SK-N-SH (cell line): ENCODE results near the gene BMX. TPM values are rescaled to one million over a fixed set of nuclear protein-coding genes. Genes with fewer than 3 reads are reported as not detected.

Experiments used
- CTCF ChIA-PET: fragments of 300-600, 350-600 bp; formaldehyde crosslinking; extraction: SDS; loops from one replicate; lab custom pipeline; 2021; lab: Yijun Ruan, JAX
- POLR2A ChIA-PET: fragments of 350-600 bp; sonication (Branson Sonifier 250); formaldehyde crosslinking; extraction: SDS; loops from one replicate; lab custom pipeline; 2020; ENCODE audit warnings: antibody characterized with exemption, inconsistent platforms; lab: Yijun Ruan, JAX
- DNase-seq: peaks from one replicate; pipeline ENCODE4 v3.0.0; 2012
- H2AFZ ChIP-seq: fragments of 200-600 bp; sonication (generic); 2 replicates; pipeline ENCODE4 v1.8.1; 2016; ENCODE audit warnings: antibody characterized with exemption, mild to moderate bottlenecking, low read depth
- H3F3A ChIP-seq: fragments of 200-600 bp; sonication (generic); replicated peaks from 2 replicates; pipeline ENCODE3; 2016; ENCODE audit warnings: antibody characterized with exemption, mild to moderate bottlenecking; ENCODE audit not compliant: insufficient read depth
- H3K27ac ChIP-seq, 2 experiments: fragments of 200-500 bp in 1 of 2; fragments of 200-600 bp in 1 of 2; sonication (Bioruptor generic) in 1 of 2; sonication (generic), shearing (Covaris generic) in 1 of 2; 2 replicates each; pipeline versions ENCODE4 v1.5.1 to v1.6.1; 2014 to 2016; ENCODE audit warnings: low read depth in 2 of 2, inconsistent platforms in 1 of 2, low read length in 1 of 2, mild to moderate bottlenecking in 1 of 2, mixed read lengths in 1 of 2
- H3K27me3 ChIP-seq: fragments of 200-600 bp; sonication (generic), shearing (Covaris generic); 2 replicates; pipeline ENCODE4 v1.6.1; 2016; ENCODE audit warnings: mixed run types; ENCODE audit not compliant: insufficient read depth
- H3K36me3 ChIP-seq, 2 experiments: fragments of 200-500 bp in 1 of 2; fragments of 200-600 bp in 1 of 2; sonication (Bioruptor generic) in 1 of 2; sonication (generic) in 1 of 2; replicated peaks in 1 of 2; 2 replicates each; pipeline versions ENCODE3 to v1.5.1; 2014 to 2016; ENCODE audit warnings: low read length in 1 of 2, mild to moderate bottlenecking in 1 of 2; ENCODE audit not compliant: insufficient read depth in 2 of 2, control insufficient read depth in 1 of 2
- H3K4me1 ChIP-seq, 2 experiments: fragments of 200-500 bp in 1 of 2; fragments of 200-600 bp in 1 of 2; sonication (Bioruptor generic) in 1 of 2; sonication (generic), shearing (Covaris generic) in 1 of 2; 2 replicates each; pipeline versions ENCODE4 v1.5.1 to v1.6.1; 2014 to 2016; ENCODE audit warnings: low read depth in 1 of 2, low read length in 1 of 2, mixed run types in 1 of 2; ENCODE audit not compliant: insufficient read depth in 2 of 2, control insufficient read depth in 1 of 2
- H3K4me2 ChIP-seq: fragments of 200-600 bp; sonication (generic), shearing (Covaris generic); 2 replicates; pipeline ENCODE4 v1.6.1; 2017; ENCODE audit warnings: mixed run types
- H3K4me3 ChIP-seq, 2 experiments: fragments of 200-500 bp in 1 of 2; fragments of 200-600 bp in 1 of 2; sonication (Bioruptor generic) in 1 of 2; sonication (generic), shearing (Covaris generic) in 1 of 2; 2 replicates each; pipeline versions ENCODE4 v1.5.1 to v1.8.1; 2014 to 2016; ENCODE audit warnings: low read depth in 2 of 2, inconsistent platforms in 1 of 2, low read length in 1 of 2, mild to moderate bottlenecking in 1 of 2, mixed read lengths in 1 of 2, moderate library complexity in 1 of 2
- H3K79me2 ChIP-seq: fragments of 200-600 bp; sonication (generic); 2 replicates; pipeline ENCODE4 v1.8.1; 2017; ENCODE audit warnings: mild to moderate bottlenecking; ENCODE audit not compliant: insufficient read depth
- H3K9ac ChIP-seq: fragments of 200-600 bp; sonication (generic); 2 replicates; pipeline ENCODE4 v1.6.1; 2017; ENCODE audit warnings: mixed run types
- H3K9me2 ChIP-seq: fragments of 200-600 bp; sonication (generic); 2 replicates; pipeline ENCODE4 v1.6.1; 2017; ENCODE audit warnings: mixed run types
- H3K9me3 ChIP-seq: fragments of 200-600 bp; sonication (generic); 2 replicates; pipeline ENCODE4 v1.6.1; 2017; ENCODE audit warnings: mixed run types, mild to moderate bottlenecking, moderate library complexity
- H4K20me1 ChIP-seq: fragments of 200-600 bp; sonication (generic); 2 replicates; pipeline ENCODE4 v1.6.1; 2017; ENCODE audit warnings: mild to moderate bottlenecking, mixed run types; ENCODE audit not compliant: insufficient read depth
- CTCF ChIP-seq: fragments of 200-600 bp; sonication (generic); IDR thresholded peaks from 2 replicates; pipeline ENCODE4 v1.6.1; 2017; ENCODE audit warnings: antibody characterized with exemption, mild to moderate bottlenecking, moderate library complexity
- EP300 ChIP-seq, 2 experiments: IDR thresholded peaks; 2 replicates each; pipeline versions ENCODE4 v1.4.0 to v1.6.1; 2012; ENCODE audit warnings: borderline replicate concordance in 1 of 2, low read depth in 1 of 2, low read length in 1 of 2
- GABPA ChIP-seq: IDR thresholded peaks from 2 replicates; pipeline ENCODE4 v1.4.0; 2012; ENCODE audit warnings: low read depth, mild to moderate bottlenecking
- NRF1 ChIP-seq: IDR thresholded peaks from 2 replicates; pipeline ENCODE4 v1.6.1; 2012; ENCODE audit warnings: low read depth, mild to moderate bottlenecking, low read length
- SMC3 ChIP-seq: IDR thresholded peaks from 2 replicates; pipeline ENCODE4 v1.6.1; 2012; ENCODE audit warnings: low read depth, low read length, improper control_type of control experiment
- TAF1 ChIP-seq: IDR thresholded peaks from 2 replicates; pipeline ENCODE4 v1.6.1; 2012; ENCODE audit warnings: low read depth, mild to moderate bottlenecking, low read length, moderate library complexity, borderline replicate concordance
- TCF12 ChIP-seq: IDR thresholded peaks from 2 replicates; pipeline ENCODE4 v1.4.0; 2012
- TEAD4 ChIP-seq: IDR thresholded peaks from 2 replicates; pipeline ENCODE4 v1.4.0; 2012; ENCODE audit warnings: mild to moderate bottlenecking, borderline replicate concordance; ENCODE audit not compliant: insufficient read depth
- YY1 ChIP-seq: IDR thresholded peaks from 2 replicates; pipeline ENCODE4 v1.4.0; 2012; ENCODE audit warnings: low read depth, mild to moderate bottlenecking
- WGBS: methylation state at CpG from one replicate; pipeline ENCODE4 v1.1.6; 2017; ENCODE audit warnings: low lambda C conversion rate; 5-methylcytosine and 5-hydroxymethylcytosine counted together
- polyA plus RNA-seq, 3 experiments: library from polyadenylated mRNA; depleted of rRNA; stranded (reverse); fragments of >200 nt; gene quantifications; 2 replicates each; pipeline ENCODE4 v1.2.3, GENCODE V29; 2012
- TF ChIP-seq, protein P1 (sequence below): IDR thresholded peaks from 2 replicates; pipeline ENCODE4 v1.4.0; 2012; ENCODE audit warnings: low read depth

Gene BMX
- polyA plus RNA-seq, 1 of the 3 experiments (the other 2 are of a cell fraction): not detected

GRCh38 chrX:15475486-15475885 is 25.1 kb upstream of the BMX start:
- no peaks in the 10 kb centered on the region for H3K27me3 ChIP-seq
- no peaks in the 10 kb centered on the region for H3K9me2 ChIP-seq
- H3K4me1 ChIP-seq: no peaks in the 10 kb centered on the region
- H3K4me3 ChIP-seq: no peak overlapping the region
- TF ChIP-seq TEAD4: no peak
- TF ChIP-seq EP300 (IDR thresholded peaks at IDR 0.05; ENCODE audit: borderline replicate concordance in 1 of 2, low read depth in 1 of 2, low read length in 1 of 2): no peak
- TF ChIP-seq TAF1: no peak
- TF ChIP-seq GABPA: no peak
- TF ChIP-seq CTCF: no peak
- H3K79me2 ChIP-seq: no peaks in the 10 kb centered on the region
- no peak overlapping the region for H3K9ac ChIP-seq
- peaks cover 5 to 19% of the 10 kb centered on the region in 2 experiments for H3K36me3 ChIP-seq
- no peaks in the 10 kb centered on the region for H3F3A ChIP-seq
- no peaks in the 10 kb centered on the region for H3K9me3 ChIP-seq
- ChIA-PET POLR2A (no interaction called here), CTCF (interaction anchor here (1.5 to 1.8 kb wide), 3 partner anchors 14 to 175 kb away, joined by 4 to 6 read pairs (median 4); no protein-coding TSS in a partner anchor)
- H3K4me2 ChIP-seq: no peak overlapping the region
- no peak for DNase-seq
- no peak overlapping the region for H2AFZ ChIP-seq
- 86% methylated on average over 4 of the region's 4 CpGs for WGBS
- no peaks in the 10 kb centered on the region for H4K20me1 ChIP-seq
- no peak overlapping the region for H3K27ac ChIP-seq

GRCh38 chrX:15483891-15484290 is 16.7 kb upstream of the BMX start:
- Histone ChIP-seq H4K20me1 (no peaks in the 10 kb centered on the region), H3K4me3 (no peak overlapping the region), H3K9ac (no peak overlapping the region), H3K9me3 (no peaks in the 10 kb centered on the region), H2AFZ (no peak overlapping the region), H3K9me2 (no peaks in the 10 kb centered on the region), H3K27ac (no peak overlapping the region), H3K36me3 (peaks cover 4 to 12% of the 10 kb centered on the region in 2 experiments), H3K27me3 (no peaks in the 10 kb centered on the region), H3K4me1 (no peaks in the 10 kb centered on the region), H3K4me2 (no peak overlapping the region), H3F3A (no peaks in the 10 kb centered on the region), H3K79me2 (no peaks in the 10 kb centered on the region)
- WGBS: 77% methylated on average over 2 of the region's 2 CpGs
- DNase-seq: no peak
- TF ChIP-seq YY1: no peak
- TF ChIP-seq, protein P1, sequence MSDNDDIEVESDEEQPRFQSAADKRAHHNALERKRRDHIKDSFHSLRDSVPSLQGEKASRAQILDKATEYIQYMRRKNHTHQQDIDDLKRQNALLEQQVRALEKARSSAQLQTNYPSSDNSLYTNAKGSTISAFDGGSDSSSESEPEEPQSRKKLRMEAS: no peak
- TF ChIP-seq SMC3: no peak
- TF ChIP-seq EP300 (IDR thresholded peaks at IDR 0.05; ENCODE audit: borderline replicate concordance in 1 of 2, low read depth in 1 of 2, low read length in 1 of 2): no peak
- TF ChIP-seq TCF12: no peak
- no peak for TF ChIP-seq NRF1
- POLR2A ChIA-PET: no interaction called here
- CTCF ChIA-PET: interaction anchor here (3.9 kb wide), 1 partner anchor 12 kb away, joined by 15 read pairs; no protein-coding TSS in a partner anchor
